ENCODE measurements around the gene HSCB.
"Not testable (repeated sequence)": the region's sequence is repeated elsewhere in the genome, so short reads cannot be mapped to it uniquely, and the experiment has no call there.

HSCB gene

DNA sequence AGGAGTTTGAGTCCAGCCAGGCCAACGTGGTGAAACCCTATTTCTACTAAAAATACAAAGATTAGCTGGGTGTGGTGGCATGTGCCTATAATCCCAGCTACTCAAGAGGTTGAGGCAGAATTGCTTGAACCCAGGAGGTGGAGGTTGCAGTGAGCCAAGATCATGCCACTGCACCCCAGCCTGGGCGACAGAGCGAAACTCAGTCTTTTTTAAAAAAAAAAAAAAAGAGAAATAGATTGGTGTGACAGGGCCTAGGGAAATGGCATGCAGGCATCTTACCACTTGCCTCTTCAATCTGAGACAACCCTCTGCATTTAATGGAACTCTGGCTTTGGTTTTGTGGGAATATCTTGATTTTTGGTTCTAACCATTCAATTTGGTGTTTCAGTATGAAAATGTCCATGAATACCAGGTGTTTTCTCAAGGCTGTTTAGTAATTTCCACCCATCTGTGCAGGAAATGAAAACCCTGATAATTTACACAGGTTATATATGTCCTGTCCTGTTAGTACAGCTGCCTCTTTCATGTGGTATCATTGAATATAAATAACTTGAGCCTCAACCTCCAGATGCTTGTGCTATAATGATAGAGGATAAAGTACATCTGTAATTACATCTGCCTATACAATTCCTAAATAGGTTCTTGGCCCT is 50.1 kb downstream of the HSCB start:
- DNase-seq (ENCODE audit: low read depth) = no peak

DNA sequence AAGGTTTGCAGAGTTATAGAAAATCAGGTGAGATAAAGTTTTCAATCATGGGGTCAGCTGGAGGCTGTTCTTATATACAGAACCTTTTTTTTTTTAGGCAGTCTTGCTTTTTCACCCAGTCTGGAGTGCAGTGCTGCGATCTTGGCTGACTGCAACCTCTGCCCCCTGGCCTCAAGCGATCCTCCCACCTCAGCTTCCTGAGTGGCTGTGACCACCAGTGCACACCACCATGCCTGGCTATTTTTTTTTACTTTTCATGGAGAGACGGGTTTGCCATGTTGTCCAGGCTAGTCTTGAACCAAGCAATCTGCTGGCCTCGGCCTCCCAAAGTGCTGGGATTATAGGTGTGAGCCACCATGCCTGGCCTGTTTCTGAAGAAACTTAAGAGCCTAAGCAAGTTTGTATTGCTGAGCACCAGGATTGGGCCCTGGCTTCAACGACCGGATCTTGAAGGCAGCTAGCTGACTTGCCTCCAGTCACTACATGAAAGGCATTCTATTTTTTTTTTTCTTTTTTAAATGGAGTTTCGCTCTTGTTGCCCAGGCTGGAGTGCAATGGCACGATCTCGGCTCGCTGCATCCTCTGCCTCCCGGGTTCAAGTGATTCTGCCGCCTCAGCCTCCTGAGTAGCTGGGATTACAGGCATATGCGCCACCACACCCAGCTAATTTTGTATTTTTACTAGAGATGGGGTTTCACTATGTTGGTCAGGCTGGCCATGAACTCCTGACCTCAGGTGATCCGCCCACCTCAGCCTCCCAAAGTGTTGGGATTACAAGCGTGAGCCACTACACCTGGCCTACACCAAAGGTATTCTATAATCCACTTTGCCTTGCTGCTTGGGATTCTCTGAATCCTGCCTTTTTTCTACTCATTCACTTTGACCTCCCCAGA is 50.9 kb downstream of the HSCB start:
- DNase-seq (ENCODE audit: low read depth) = no peak

DNA sequence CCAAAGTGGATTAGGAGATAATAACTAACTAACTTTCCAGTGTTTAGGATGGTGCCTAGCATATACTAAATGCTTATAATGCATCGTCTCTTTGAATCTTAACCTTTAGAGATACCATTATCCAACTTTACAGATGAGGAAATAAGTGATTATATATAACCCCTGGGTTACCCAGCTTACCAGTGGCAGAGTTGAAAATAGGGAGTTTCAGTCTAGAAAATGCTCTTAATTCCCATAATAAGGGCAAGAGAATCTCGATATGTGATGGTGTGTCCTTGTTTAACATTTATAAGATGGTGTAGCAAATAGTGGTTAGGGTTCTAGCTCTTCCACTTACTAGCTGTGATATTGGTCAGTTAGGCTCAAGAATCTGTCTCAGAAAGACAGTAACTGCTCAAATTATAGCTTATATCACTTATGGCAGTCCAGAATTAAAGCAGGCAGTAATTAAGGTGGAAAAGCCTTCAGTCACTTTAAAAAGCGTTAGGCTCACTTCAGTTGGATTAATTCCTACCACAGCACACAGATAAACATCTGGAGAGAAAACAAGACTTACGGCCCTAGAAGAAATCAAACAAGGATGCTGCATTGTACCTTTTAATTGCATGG is 52.2 kb downstream of the HSCB start:
- DNase-seq (ENCODE audit: low read depth) = no peak

DNA sequence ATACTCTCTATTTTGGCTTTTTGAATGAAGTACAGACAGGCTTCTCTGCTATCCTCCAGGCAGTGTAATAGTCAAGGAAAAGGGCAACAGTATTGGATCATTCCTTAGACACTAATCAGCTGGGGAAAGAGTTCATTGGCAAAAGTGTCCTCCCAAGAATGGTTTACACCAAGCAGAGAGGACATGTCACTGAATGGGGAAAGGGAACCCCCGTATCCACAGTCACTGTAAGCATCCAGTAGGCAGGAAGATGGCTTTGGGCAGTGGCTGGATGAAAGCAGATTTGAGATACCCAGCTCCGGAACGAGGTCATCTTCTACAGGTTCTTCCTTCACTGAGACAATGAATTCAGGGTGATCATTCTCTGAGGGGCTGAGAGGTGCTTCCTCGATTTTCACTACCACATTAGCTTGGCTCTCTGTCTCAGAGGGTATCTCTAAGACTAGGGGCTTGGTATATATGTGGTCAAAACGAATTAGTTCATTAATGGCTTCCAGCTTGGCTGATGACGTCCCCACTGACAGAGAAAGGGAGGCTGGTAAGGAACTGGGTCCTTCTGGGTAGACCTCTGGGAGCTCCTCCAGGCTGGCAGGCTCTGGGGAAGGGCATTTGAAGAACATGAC is 53.3 kb downstream of the HSCB start:
- no peak for DNase-seq (ENCODE audit: low read depth)

DNA sequence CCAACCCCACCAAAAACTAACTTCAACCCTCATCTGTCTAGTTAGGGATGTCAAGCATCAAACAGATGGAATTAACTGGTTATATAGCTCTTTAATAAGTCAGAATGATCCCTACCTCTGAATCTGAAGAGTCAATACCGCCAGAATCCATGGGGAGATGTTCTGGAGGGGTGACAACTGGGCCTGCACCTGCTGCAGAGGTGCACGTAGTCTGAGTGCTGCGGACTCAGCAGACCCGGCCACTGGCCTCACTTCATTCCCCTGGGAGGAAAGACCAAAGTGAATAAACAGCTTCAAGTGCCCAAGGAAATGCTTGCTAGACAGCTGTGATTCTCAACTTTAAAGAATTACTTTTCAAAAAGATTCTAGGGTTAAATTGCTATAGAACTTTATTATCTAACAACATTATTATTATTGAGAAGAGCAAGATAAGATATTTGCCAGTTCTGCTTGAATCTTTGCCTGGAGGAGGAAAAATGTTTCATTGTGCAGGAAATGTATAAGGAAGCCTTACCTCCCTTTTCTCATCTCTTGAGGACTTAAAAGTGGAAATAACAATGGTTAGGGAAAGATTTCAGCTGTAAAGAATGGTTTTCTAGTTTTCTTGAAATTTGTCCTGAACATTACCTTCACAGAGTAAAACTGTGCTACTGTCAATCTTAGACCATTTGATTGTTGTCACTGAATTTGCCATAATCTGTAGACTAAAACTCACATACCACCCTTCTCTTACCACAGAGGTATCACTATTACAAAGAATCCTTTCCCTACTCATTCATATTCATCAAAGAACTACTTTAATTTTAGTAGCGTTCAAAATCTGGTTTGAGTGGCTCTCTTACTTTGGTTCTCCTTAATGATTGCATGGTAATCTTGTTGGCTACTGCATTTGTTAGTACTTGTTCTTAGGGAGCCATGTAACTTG is 54.4 kb downstream of the HSCB start:
- DNase-seq (ENCODE audit: low read depth) = no peak

DNA sequence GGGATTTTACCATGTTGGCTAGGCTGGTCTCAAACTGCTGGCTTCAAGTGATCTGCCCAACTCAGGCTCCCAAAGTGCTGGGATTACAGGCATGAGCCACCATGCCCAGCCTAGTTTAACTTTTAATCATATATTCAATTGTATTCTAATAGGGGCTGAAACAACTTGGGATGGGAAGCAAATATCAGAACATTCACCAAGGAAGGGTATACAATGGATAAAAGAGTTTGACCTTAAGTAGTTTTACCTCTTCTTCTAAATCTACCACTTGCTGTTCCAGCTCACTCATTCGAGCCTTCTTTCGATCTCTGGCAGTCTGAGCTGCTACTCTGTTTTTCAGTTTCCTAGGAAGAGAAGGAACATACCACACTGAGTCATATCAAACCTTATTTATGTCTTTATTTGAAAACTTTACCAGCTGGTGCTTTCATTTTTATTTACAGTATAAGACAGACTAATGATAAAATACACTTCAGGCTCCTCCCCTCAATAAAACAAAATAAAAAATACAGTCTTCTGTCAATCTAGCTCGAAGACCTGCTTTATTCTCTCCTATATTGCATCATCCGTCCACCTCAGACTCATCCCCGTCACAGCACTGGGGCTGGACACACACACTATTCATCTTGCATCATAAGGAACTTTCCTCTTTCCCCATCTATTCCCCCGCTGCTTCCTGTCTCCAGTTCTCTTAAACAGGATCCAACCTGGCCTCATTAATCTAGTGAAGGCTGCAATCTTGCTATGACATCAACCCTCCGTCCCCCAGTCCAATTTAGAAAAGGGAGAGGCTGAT is 57.2 kb downstream of the HSCB start:
- peak; percentile 24 for DNase-seq (ENCODE audit: low read depth)

DNA sequence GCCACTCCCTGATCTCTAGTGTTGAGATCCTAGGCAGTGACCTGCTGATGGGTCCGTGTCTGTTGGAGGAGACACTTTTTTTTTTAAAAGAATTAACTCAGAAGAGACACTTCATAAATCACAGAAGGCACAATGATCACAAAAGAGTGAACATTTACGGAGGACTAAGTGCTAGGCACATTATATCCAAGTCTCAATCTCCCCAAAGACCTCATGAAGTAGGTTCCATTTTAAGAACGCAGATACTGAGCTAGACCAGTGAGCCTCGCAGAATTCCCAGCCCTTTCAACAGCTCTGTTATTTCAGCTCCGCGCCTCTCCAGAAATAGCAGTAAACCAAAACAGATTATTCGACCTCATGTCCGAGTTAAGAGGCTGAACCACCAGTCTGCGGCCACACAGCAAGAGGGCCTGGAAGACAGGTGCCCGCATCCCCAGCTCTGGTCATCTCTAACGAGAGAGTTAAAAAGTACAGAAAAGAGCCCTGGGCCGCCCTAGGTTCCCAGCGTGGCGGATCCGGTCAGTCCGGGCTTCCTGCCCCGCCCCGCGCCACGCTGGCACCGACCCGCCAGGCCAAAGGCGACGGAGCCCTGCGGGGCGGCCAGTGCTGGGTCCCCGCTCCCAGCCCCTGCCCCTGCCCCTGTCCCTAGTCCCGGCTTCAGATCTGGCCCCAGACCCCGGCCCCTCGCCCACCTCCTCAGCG is 57.9 kb downstream of the HSCB start:
- DNase-seq (ENCODE audit: low read depth) = no peak

DNA sequence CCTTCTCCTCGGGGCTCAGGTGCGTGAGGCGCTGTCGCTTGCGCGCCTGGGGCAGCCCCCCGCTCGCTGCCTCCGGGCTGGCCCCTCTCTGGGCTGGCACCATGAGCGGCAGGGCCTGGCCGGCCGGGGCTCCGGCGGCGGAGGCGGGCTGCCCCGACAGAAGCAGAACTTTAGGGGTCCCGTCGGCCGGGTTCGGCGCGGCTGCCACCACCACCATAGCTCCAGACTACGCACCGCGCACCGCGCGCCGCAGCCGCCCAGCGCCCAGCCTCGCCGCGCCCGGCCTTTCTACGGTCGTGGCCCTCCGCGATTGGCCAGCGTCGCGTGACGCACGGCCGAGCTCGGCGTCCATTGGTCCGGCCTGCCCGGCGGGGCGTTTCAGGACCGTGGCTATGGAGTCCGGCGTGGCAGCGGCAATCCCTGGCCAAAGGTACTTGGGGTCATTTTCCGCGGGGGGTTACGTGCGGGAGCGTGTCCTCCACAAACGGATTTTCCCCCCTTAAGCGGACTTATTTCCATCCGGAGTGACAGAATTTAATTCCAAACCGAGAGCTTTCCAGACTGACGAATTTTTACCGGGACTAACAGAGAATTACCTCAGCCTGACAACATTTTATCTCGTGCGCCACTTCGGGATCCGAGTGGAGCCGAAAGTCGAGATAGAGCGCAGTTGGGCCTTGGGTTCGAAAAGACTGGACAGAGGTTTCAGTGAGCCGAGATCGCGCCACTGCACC is 58.6 kb downstream of the HSCB start, which contains the start of gene XBP1:
TSS of gene XBP1 (minus strand) at position 262 of the 734 bp plus-strand sequence.
- DNase-seq (ENCODE audit: low read depth) = peak; percentile 80

DNA sequence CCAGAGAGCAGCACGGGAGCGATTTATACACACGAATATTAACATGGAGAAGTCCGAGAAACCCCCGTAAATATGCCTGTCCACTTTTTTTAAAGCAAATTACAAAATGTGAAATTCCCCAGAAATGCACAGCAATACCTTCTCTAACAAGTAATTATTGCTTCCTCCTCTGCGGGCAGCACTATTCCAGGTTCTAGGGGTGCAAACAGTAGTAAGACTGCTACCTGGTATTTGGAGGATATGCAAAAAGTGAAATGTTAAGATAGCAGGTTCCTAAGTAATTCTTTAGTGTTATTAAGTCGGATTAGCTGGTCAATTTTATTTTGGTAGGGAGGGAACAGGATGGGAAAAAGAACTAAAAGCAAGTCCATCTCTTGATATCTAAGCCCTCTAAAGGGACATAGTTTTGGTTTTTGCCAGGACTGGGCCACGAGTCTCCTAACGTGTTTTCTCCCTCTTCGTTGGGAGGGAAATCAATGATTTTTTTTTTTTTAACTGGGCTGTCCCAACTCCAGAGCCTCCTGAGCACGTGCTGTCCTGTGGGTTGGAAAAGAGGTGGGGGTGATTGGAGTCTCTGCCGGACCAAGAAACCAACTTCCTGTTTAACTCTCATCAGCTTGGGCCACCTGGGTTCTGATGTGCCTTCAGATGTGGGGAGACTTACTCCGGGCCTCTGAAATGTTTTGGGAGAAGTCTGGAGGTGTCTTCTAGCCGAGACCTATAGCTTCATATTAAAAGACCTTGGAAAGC is 60.2 kb downstream of the HSCB start:
- no peak for DNase-seq (ENCODE audit: low read depth)

DNA sequence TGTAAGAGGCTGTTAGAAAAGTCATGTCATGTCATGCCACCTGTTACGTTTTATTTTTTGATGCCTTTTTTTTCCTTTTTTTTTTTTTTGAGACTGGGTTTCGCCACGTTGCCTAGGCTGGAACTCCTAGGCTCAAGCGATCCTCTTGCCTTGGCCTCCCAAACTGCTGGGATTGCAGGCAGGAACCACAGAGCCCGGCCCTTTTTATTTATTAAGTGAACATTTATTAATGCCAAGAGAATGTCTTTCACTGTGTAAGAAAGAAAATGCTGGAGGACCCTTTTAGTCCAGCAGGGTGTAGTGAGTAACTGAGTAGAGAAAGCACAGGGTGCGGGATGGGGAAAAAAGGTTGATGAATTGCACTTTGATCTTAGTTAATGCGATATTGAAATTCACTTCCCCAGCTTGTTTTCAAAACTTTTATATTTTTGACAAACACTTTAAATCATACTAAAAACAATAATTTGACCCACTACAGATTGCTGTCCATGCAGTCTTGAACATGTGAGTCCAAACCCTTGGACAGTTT is 60.8 kb downstream of the HSCB start:
- DNase-seq (ENCODE audit: low read depth) = no peak

DNA sequence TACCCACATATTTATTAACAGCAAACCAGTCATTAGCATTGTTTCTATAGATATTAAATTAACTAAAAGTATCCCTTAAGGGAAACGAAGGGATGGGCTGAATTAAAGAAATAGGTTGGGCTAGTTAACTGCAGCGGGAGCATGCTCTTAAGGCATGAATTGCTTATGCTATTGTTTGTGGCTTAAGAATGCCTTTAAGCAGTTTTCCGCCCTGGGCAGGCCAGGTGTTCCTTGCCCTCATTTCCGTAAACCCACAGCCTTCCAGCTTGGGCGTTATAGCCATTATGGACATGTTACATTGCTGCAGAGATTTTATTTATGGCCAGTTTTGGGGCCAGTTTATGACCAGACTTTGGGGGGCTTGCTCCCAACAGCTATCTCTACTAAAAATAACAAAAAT is 63.6 kb downstream of the HSCB start:
- not testable (repeated sequence) for DNase-seq (ENCODE audit: low read depth)
